ENCODE results near the gene DDB1. TPM values are rescaled to one million over a fixed set of nuclear protein-coding genes. Genes with fewer than 3 reads are reported as not detected.

The DDB1 gene
- total and polyA plus RNA-seq, 2 of the 13 experiments (the other 11 are each of a cell fraction or from before 2014, with no cell fraction given) = 217 to 266 TPM

DNA sequence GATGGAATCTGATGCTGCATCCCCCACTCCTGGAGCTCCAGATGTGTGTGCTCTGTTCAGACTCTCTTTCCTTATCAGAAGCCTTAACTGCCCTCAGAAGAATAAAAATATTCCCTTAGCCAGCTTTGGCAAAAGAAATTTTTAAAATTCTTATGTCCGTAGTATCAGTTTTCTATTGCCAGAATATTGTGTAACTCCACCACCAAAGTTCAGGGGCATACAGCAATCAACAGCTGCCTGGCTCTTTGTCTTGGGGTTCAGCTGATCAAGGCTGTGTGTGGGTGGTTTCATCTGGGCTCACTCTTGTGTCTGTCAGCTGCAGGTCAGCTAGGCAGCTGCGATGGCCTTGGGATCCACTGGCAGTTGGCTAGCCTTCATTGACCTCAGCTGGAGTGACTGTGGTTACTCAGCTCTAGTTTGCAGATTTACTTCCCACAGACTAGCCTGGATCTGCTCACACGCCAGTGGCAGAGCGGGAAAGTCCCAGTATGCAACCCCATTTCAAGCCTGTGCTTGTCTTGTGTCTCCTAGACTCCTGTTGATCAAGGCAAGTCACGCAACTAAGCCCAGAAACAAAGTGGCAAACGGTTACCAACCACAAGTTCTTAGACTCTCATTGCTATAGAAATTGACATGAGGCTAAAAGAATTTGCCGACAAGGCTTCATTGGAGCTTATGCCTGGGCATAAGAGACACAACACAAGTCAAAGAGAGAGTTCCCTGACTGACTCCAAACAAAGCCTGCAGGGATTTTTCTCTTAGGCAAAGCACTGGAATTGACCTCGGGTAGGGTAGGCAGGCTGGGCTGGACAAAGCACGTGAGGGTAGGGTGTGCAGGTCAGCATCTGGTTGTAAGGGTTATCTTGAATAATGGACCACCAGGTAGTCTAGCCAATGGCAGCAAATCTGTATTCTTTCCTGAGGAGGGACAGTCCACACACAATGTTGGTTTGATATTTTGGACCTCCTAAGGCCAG is 36.8 kb upstream of the DDB1 start (continued):
- no peak for TF ChIP-seq ZFAT (CRISPR knock-in tag; conservative IDR thresholded peaks at IDR 0.05)
- no peak for TF ChIP-seq ZNF629 (CRISPR knock-in tag; conservative IDR thresholded peaks at IDR 0.05)
- TF ChIP-seq BHLHE40 (IDR thresholded peaks at IDR 0.05; ENCODE audit: low read length) = peak; percentile 67; the same call in 1 of the 2 replicates
- TF ChIP-seq GATAD2A (CRISPR knock-in tag; IDR thresholded peaks at IDR 0.05) = peak; percentile 61; the same call in 1 of the 2 replicates
- 0 out of 2 replicates have a peak, but pooled peaks have one; percentile 35 for TF ChIP-seq MXD4 (CRISPR knock-in tag; IDR thresholded peaks at IDR 0.05)
- TF ChIP-seq ZNF234 (CRISPR knock-in tag; conservative IDR thresholded peaks at IDR 0.05) = no peak
- 0 out of 2 replicates have a peak, but pooled peaks have one; percentile 28 for TF ChIP-seq HES4 (CRISPR knock-in tag; IDR thresholded peaks at IDR 0.05; ENCODE audit: borderline replicate concordance)
- TF ChIP-seq CREM (IDR thresholded peaks at IDR 0.05) = peak; percentile 34; the same call in 1 of the 2 replicates
- TF ChIP-seq CREM (CRISPR knock-in tag; IDR thresholded peaks at IDR 0.05) = no peak
- peak; percentile 65; the same call in 1 of the 2 replicates for TF ChIP-seq FOXA3 (CRISPR knock-in tag; IDR thresholded peaks at IDR 0.05)
- TF ChIP-seq, protein P1, sequence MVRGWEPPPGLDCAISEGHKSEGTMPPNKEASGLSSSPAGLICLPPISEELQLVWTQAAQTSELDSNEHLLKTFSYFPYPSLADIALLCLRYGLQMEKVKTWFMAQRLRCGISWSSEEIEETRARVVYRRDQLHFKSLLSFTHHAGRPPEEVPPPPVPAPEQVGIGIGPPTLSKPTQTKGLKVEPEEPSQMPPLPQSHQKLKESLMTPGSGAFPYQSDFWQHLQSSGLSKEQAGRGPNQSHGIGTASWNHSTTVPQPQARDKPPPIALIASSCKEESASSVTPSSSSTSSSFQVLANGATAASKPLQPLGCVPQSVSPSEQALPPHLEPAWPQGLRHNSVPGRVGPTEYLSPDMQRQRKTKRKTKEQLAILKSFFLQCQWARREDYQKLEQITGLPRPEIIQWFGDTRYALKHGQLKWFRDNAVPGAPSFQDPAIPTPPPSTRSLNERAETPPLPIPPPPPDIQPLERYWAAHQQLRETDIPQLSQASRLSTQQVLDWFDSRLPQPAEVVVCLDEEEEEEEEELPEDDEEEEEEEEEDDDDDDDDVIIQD (CRISPR knock-in tag; IDR thresholded peaks at IDR 0.05; ENCODE audit: low read depth) = 0 out of 2 replicates have a peak, but pooled peaks have one; percentile 27
- TF ChIP-seq NR2C2 (CRISPR knock-in tag; IDR thresholded peaks at IDR 0.05; ENCODE audit: borderline replicate concordance) = peak; percentile 78
- no peak for TF ChIP-seq ZNF235 (CRISPR knock-in tag; IDR thresholded peaks at IDR 0.05; ENCODE audit: borderline replicate concordance)
- peak; percentile 51; the same call in 1 of the 2 replicates for TF ChIP-seq KLF12 (CRISPR knock-in tag; IDR thresholded peaks at IDR 0.05; ENCODE audit: borderline replicate concordance)
- no peak for TF ChIP-seq ZNF33A (CRISPR knock-in tag; IDR thresholded peaks at IDR 0.05; ENCODE audit: borderline replicate concordance)
- no peak for TF ChIP-seq PRMT3 (CRISPR knock-in tag; IDR thresholded peaks at IDR 0.05; ENCODE audit: borderline replicate concordance, low read depth)
- TF ChIP-seq, protein P2, sequence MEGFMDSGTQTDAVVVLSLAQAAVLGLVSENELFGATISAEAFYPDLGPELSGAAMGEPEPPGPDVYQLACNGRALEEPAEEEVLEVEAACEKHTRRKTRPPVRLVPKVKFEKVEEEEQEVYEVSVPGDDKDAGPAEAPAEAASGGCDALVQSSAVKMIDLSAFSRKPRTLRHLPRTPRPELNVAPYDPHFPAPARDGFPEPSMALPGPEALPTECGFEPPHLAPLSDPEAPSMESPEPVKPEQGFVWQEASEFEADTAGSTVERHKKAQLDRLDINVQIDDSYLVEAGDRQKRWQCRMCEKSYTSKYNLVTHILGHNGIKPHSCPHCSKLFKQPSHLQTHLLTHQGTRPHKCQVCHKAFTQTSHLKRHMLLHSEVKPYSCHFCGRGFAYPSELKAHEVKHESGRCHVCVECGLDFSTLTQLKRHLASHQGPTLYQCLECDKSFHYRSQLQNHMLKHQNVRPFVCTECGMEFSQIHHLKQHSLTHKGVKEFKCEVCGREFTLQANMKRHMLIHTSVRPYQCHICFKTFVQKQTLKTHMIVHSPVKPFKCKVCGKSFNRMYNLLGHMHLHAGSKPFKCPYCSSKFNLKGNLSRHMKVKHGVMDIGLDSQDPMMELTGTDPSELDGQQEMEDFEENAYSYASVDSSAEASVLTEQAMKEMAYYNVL (CRISPR knock-in tag; IDR thresholded peaks at IDR 0.05; ENCODE audit: borderline replicate concordance) = 0 out of 2 replicates have a peak, but pooled peaks have one; percentile 15
- no peak for TF ChIP-seq ZNF607 (CRISPR knock-in tag; IDR thresholded peaks at IDR 0.05; ENCODE audit: borderline replicate concordance)
- no peak for TF ChIP-seq HMG20B (CRISPR knock-in tag; conservative IDR thresholded peaks at IDR 0.05)
- TF ChIP-seq, protein P3, sequence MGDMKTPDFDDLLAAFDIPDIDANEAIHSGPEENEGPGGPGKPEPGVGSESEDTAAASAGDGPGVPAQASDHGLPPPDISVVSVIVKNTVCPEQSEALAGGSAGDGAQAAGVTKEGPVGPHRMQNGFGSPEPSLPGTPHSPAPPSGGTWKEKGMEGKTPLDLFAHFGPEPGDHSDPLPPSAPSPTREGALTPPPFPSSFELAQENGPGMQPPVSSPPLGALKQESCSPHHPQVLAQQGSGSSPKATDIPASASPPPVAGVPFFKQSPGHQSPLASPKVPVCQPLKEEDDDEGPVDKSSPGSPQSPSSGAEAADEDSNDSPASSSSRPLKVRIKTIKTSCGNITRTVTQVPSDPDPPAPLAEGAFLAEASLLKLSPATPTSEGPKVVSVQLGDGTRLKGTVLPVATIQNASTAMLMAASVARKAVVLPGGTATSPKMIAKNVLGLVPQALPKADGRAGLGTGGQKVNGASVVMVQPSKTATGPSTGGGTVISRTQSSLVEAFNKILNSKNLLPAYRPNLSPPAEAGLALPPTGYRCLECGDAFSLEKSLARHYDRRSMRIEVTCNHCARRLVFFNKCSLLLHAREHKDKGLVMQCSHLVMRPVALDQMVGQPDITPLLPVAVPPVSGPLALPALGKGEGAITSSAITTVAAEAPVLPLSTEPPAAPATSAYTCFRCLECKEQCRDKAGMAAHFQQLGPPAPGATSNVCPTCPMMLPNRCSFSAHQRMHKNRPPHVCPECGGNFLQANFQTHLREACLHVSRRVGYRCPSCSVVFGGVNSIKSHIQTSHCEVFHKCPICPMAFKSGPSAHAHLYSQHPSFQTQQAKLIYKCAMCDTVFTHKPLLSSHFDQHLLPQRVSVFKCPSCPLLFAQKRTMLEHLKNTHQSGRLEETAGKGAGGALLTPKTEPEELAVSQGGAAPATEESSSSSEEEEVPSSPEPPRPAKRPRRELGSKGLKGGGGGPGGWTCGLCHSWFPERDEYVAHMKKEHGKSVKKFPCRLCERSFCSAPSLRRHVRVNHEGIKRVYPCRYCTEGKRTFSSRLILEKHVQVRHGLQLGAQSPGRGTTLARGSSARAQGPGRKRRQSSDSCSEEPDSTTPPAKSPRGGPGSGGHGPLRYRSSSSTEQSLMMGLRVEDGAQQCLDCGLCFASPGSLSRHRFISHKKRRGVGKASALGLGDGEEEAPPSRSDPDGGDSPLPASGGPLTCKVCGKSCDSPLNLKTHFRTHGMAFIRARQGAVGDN (CRISPR knock-in tag; IDR thresholded peaks at IDR 0.05) = peak; percentile 85
- TF ChIP-seq ZNF224 (CRISPR knock-in tag; IDR thresholded peaks at IDR 0.05) = 0 out of 2 replicates have a peak, but pooled peaks have one; percentile 85
- peak; percentile 84; the same call in 1 of the 2 replicates for TF ChIP-seq FOXO1 (CRISPR knock-in tag; IDR thresholded peaks at IDR 0.05)
